G401.6 (cell line): ENCODE data around the gene ADARB1.
"Not testable (repeated sequence)": the region's sequence is repeated elsewhere in the genome, so short reads cannot be mapped to it uniquely, and the experiment has no call there.

Experiments
- FAIRE-seq: peaks from 2 replicates; lab custom pipeline; 2012; peaks lifted over from hg19 to GRCh38; lab: Jason Lieb, UNC

The ADARB1 gene

GRCh38 chr21:45074048-45074817 is at the start of gene ADARB1:
ADARB1 (plus strand) TSS chr21:45074580; CDS start chr21:45171657, 97,077 bp downstream.
- FAIRE-seq: no peak

- FAIRE-seq: no peak
Measured at GRCh38 chr21:45026066-45026745, 48.2 kb upstream of the ADARB1 start.

- FAIRE-seq: no peak
Measured at GRCh38 chr21:45026826-45027225, 47.6 kb upstream of the ADARB1 start.

- no peak for FAIRE-seq
Measured at GRCh38 chr21:45027241-45028196, 46.9 kb upstream of the ADARB1 start.

GRCh38 chr21:45028645-45029044 is 45.7 kb upstream of the ADARB1 start:
- FAIRE-seq: not testable (repeated sequence)

- FAIRE-seq: peak; percentile 13
Measured at GRCh38 chr21:45029298-45029947, 45.0 kb upstream of the ADARB1 start.

GRCh38 chr21:45029948-45030681 is 44.3 kb upstream of the ADARB1 start:
- FAIRE-seq: peak; percentile 97

GRCh38 chr21:45030682-45031570 is 43.5 kb upstream of the ADARB1 start:
- FAIRE-seq: no peak

GRCh38 chr21:45031571-45032191 is 42.7 kb upstream of the ADARB1 start:
- FAIRE-seq: no peak

GRCh38 chr21:45032332-45032731 is 42.0 kb upstream of the ADARB1 start:
- no peak for FAIRE-seq

GRCh38 chr21:45032977-45033710 is 41.2 kb upstream of the ADARB1 start:
- no peak for FAIRE-seq

- no peak for FAIRE-seq
Measured at GRCh38 chr21:45033791-45034555, 40.4 kb upstream of the ADARB1 start.

- no peak for FAIRE-seq
Measured at GRCh38 chr21:45034556-45035476, 39.6 kb upstream of the ADARB1 start.

GRCh38 chr21:45035477-45035848 is 38.9 kb upstream of the ADARB1 start:
- FAIRE-seq: no peak

- FAIRE-seq: no peak
Measured at GRCh38 chr21:45036630-45037029, 37.8 kb upstream of the ADARB1 start.

GRCh38 chr21:45037986-45038385 is 36.4 kb upstream of the ADARB1 start:
- no peak for FAIRE-seq
